Fibroblast of mammary gland (primary cell): ENCODE measurements around the gene RAB3GAP1.

Source experiments
- DNase-seq: peaks from one replicate; pipeline ENCODE4 v3.0.0-alpha.2; 2010; ENCODE audit warnings: low read depth
- H3K4me3 ChIP-seq: 2 replicates; pipeline ENCODE4 v1.5.1; 2011; ENCODE audit warnings: low read depth, mild to moderate bottlenecking, low read length, moderate library complexity; ENCODE audit not compliant: control insufficient read depth
- TF ChIP-seq, protein P1 (sequence below): conservative IDR thresholded peaks from 2 replicates; pipeline ENCODE4 v1.5.1; 2011; ENCODE audit warnings: low read depth, low read length, inconsistent platforms; ENCODE audit not compliant: control insufficient read depth, insufficient read depth

RAB3GAP1 gene

DNA sequence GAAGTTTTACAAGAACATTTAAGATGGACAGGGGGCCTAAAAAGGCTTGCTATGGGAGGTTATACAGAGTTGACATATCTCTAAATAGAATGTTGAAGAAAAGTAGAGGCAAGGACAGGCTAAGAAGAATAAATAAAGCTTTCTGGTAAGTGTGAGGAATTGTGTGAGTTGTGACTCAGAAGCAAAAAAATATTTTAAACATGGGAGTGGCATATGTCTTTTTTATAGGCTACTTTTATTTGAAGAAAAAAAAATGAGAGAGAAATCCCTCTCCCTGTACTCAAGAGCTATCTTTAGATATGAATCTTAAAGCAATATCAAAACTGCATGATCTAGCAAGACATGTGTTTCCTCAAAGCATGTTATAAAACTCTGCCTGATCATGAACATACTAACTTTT is 41.1 kb downstream of the RAB3GAP1 start:
- TF ChIP-seq, protein P1, sequence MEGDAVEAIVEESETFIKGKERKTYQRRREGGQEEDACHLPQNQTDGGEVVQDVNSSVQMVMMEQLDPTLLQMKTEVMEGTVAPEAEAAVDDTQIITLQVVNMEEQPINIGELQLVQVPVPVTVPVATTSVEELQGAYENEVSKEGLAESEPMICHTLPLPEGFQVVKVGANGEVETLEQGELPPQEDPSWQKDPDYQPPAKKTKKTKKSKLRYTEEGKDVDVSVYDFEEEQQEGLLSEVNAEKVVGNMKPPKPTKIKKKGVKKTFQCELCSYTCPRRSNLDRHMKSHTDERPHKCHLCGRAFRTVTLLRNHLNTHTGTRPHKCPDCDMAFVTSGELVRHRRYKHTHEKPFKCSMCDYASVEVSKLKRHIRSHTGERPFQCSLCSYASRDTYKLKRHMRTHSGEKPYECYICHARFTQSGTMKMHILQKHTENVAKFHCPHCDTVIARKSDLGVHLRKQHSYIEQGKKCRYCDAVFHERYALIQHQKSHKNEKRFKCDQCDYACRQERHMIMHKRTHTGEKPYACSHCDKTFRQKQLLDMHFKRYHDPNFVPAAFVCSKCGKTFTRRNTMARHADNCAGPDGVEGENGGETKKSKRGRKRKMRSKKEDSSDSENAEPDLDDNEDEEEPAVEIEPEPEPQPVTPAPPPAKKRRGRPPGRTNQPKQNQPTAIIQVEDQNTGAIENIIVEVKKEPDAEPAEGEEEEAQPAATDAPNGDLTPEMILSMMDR = no peak
- H3K4me3 ChIP-seq = no peak overlapping the region
- no peak for DNase-seq

DNA sequence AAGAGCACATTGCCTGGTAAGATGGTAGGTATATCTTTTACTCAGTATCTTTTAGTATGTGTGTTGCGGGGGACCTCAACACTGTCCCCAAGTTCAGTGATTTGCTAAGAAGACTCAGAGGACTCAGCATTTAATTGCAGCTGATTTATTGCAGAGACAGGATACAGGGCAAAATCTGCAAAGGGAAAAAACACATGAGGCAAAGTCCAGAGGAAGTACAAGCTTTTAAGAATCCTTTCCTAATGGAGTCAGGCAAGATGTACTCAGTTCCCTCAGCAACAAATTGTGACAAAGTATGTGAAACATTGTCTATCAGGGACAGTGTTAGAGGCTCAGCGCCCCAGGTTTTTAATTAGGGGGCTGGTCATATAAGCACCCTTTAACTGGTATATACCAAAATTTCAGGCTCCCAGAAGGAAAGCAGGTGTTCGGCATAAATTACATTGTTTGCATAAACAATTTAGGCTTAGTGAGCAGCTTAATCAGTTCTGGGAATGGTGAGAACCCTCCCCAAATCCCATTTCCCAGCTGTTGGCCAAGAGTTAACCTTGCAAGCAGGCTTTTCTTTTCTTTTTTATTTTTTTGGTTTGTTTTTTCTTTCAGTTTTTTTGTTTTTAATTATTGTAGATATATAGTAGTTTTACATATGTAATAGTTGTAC is 41.7 kb downstream of the RAB3GAP1 start:
- TF ChIP-seq, protein P1 = no peak
- H3K4me3 ChIP-seq = no peak overlapping the region
- no peak for DNase-seq

DNA sequence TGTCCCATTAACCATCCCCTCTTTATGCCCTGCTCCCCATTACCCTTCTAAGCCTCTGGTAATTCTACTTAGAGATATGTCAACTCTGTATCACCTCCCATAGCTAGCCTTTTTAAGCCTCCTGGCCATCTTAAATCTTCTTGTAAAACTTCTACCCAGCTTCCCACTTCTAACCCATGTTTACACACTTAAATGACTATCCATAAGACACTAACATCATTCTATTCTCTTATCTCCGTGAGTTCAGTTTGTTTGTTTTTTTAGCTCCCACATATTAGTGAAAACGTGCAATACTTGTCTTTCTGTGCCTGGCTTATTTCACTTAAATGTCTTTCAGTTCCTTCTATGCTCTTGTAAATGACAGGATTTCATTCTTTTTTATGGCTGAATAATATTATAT is 42.4 kb downstream of the RAB3GAP1 start:
- TF ChIP-seq, protein P1 = no peak
- DNase-seq = no peak
- H3K4me3 ChIP-seq = no peak overlapping the region

DNA sequence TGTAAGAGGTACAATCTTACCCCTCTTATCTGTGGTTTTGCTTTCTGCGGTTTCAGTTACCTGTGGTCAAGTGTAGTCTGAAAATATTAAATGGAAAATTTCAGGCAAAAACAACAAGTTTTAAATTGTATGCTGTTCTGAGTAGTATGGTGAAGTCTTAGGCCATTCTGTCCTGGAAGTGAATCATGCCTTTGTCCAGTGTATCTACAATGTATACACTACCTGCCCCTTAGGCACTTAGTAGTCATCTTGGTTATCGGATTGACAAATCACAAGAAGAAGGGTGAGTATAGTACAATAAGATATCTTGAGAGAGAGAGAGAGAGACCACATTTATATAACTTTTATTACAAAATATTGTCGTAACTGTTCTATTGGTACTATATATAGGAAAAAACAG is 43.5 kb downstream of the RAB3GAP1 start:
- DNase-seq = no peak
- TF ChIP-seq, protein P1 = no peak

DNA sequence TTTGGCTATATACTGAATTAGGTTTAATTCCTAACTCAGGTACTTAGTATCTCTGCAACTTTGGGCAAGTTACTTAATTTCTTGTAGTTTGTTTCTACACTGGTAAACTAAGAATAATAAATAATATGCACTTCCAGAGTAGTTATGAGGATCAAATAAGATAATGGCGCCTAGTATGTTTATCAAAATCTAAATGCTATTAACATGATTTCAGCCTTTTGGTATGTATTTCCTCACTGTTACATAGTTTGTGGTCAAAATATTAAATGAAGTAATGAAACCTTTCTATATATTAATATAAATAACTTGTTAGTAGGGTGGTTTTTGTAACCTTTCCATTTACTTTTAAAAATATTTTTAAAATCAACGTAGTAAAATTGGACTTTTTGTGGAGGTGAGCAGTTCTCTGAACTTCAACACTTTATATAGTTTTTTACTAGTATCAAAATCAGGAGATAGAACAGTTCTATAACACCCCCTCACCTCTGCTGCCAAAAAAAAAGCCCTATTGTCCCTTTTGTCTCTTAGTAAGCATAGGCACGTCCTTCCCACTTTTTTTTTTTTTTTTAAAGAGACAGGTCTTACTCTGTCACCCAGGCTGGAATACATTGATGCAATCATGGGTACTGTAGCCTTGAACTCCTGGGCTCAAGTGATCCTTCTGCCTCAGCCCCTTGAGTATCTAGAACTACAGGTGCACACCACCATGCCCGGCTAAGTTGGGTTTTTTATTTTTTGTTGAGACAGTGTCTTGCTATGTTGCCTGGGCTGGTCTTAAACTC is 44.8 kb downstream of the RAB3GAP1 start:
- no peak for DNase-seq
- TF ChIP-seq, protein P1 = no peak
- H3K4me3 ChIP-seq = no peak overlapping the region

More for the DNA sequence above, 43.5 kb downstream of the RAB3GAP1 start:
- no peak overlapping the region for H3K4me3 ChIP-seq

DNA sequence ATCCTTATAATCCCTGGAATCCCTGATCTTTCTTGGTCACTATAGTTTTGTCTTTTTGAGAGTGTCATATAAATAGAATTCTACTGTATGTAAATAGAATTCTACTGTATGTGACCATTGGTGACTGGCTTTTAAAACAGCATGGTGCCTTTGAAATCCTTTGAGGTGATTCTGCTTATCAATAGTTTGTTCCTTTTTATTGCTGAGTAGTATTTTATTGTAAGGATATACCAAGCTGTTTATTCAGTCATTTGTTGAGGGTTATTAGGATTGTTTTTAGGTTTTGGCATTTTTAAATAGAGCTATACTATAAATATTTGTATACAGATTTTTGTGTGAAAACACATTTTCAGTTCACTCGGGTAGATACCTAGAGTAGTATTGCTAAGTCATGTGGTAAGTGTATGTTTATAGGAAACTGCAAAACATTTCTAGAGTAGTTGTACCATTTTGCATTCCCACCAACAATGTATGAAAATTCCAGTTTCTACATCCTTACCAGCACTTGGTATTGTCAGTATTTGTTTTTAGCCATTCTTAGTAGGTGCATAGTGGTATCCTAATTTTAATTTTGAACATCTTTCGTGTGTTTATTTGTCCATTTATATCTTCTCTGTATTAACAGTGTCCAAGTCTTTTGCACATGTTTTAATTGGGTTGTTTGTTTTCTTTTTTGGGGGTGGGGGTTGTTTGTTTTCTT is 45.6 kb downstream of the RAB3GAP1 start:
- TF ChIP-seq, protein P1 = no peak
- H3K4me3 ChIP-seq = no peak overlapping the region
- no peak for DNase-seq
